CD4-positive, alpha-beta T cell treated with Interleukin-12 subunit alpha and Interleukin-12 subunit beta, for 1 hour (primary cell): ENCODE data around the gene MGMT.

ENCODE experiments used
- DNase-seq: peaks from one replicate; pipeline ENCODE4 v3.0.0-alpha.2; 2020

The MGMT gene

GRCh38 chr10:129659508-129660268 is 192.6 kb downstream of the MGMT start:
- DNase-seq, result no peak

GRCh38 chr10:129660569-129660968 is 193.5 kb downstream of the MGMT start:
- DNase-seq, result no peak

GRCh38 chr10:129662426-129662825 is 195.4 kb downstream of the MGMT start:
- DNase-seq, result no peak

- DNase-seq, result no peak
Measured at GRCh38 chr10:129670124-129670523, 203.1 kb downstream of the MGMT start.

- no peak for DNase-seq
Measured at GRCh38 chr10:129673292-129673691, 206.3 kb downstream of the MGMT start.

GRCh38 chr10:129675027-129675769 is 208.2 kb downstream of the MGMT start:
- DNase-seq, result no peak

- DNase-seq, result no peak
Measured at GRCh38 chr10:129676014-129676413, 209.0 kb downstream of the MGMT start.

GRCh38 chr10:129677377-129677927 is 210.4 kb downstream of the MGMT start:
- DNase-seq, result no peak

- DNase-seq, result no peak
Measured at GRCh38 chr10:129678186-129678585, 211.1 kb downstream of the MGMT start.

- no peak for DNase-seq
Measured at GRCh38 chr10:129679207-129679606, 212.2 kb downstream of the MGMT start.

GRCh38 chr10:129680661-129681344 is 213.8 kb downstream of the MGMT start:
- no peak for DNase-seq

GRCh38 chr10:129681856-129682255 is 214.8 kb downstream of the MGMT start:
- no peak for DNase-seq

- no peak for DNase-seq
Measured at GRCh38 chr10:129683519-129683918, 216.5 kb downstream of the MGMT start.

GRCh38 chr10:129683920-129684319 is 216.9 kb downstream of the MGMT start:
- DNase-seq, result no peak

- DNase-seq, result no peak
Measured at GRCh38 chr10:129685271-129685670, 218.2 kb downstream of the MGMT start.

GRCh38 chr10:129689671-129690071 is 222.6 kb downstream of the MGMT start:
- no peak for DNase-seq

GRCh38 chr10:129690248-129691070 is 223.4 kb downstream of the MGMT start:
- no peak for DNase-seq

- no peak for DNase-seq
Measured at GRCh38 chr10:129692695-129693094, 225.7 kb downstream of the MGMT start.

GRCh38 chr10:129693382-129693781 is 226.3 kb downstream of the MGMT start:
- no peak for DNase-seq

GRCh38 chr10:129694184-129694583 is 227.1 kb downstream of the MGMT start:
- no peak for DNase-seq

GRCh38 chr10:129694691-129695243 is 227.7 kb downstream of the MGMT start:
- DNase-seq, result no peak

GRCh38 chr10:129695671-129696070 is 228.6 kb downstream of the MGMT start:
- DNase-seq, result no peak
